GM12878 (cell line): Measurements from ENCODE around the gene LCOR. TPM values are rescaled to one million over a fixed set of nuclear protein-coding genes. Genes with fewer than 3 reads are reported as not detected.

Experiments used
- ASH2L ChIP-seq: fragments of 300-600, 200-600 bp; sonication (generic); IDR thresholded peaks from 2 replicates; pipeline ENCODE4 v1.6.1; 2017; ENCODE audit warnings: low read depth, mild to moderate bottlenecking, borderline replicate concordance
- ATF3 ChIP-seq: IDR thresholded peaks from 2 replicates; pipeline ENCODE4 v1.6.1; 2011; ENCODE audit warnings: low read depth, mild to moderate bottlenecking, low read length, moderate library complexity, borderline replicate concordance; ENCODE audit errors: extremely low read depth
- DPF2 ChIP-seq: fragments of 450-650 bp; IDR thresholded peaks from 2 replicates; pipeline ENCODE4 v1.6.1; 2017; ENCODE audit warnings: mild to moderate bottlenecking
- ELK1 ChIP-seq: IDR thresholded peaks from 2 replicates; pipeline ENCODE4 v1.6.1; 2012; ENCODE audit warnings: low read depth, low read length, improper control_type of control experiment
- ETV6 ChIP-seq, 2 experiments: fragments of 450-650 bp in 1 of 2; IDR thresholded peaks in 1 of 2; conservative IDR thresholded peaks in 1 of 2; 2 replicates each; pipeline ENCODE4 v1.6.1; 2014; ENCODE audit warnings: antibody characterized with exemption in 1 of 2, borderline replicate concordance in 1 of 2, low read depth in 1 of 2, mild to moderate bottlenecking in 1 of 2, moderate library complexity in 1 of 2
- FOXK2 ChIP-seq: fragments of 450-650 bp; IDR thresholded peaks from 2 replicates; pipeline ENCODE4 v1.6.1; 2017; ENCODE audit warnings: mild to moderate bottlenecking, moderate library complexity
- IKZF2 ChIP-seq, 2 experiments: fragments of 450-650 bp; IDR thresholded peaks; 2 replicates each; pipeline ENCODE4 v1.6.1; 2017; ENCODE audit warnings: mild to moderate bottlenecking in 2 of 2, moderate library complexity in 2 of 2
- LARP7 ChIP-seq: fragments of 450-650 bp; IDR thresholded peaks from 2 replicates; pipeline ENCODE4 v1.6.1; 2017; ENCODE audit warnings: mild to moderate bottlenecking
- MEF2B ChIP-seq: fragments of 450-650 bp; IDR thresholded peaks from 2 replicates; pipeline ENCODE4 v1.6.1; 2018; ENCODE audit warnings: mild to moderate bottlenecking, moderate library complexity; ENCODE audit not compliant: partially characterized antibody, poor library complexity, severe bottlenecking
- NFYA ChIP-seq: IDR thresholded peaks from 2 replicates; pipeline ENCODE4 v1.6.1; 2011; ENCODE audit warnings: low read depth, mild to moderate bottlenecking, low read length, improper control_type of control experiment, borderline replicate concordance
- NR2C2 ChIP-seq: IDR thresholded peaks from 2 replicates; pipeline ENCODE4 v1.6.1; 2011; ENCODE audit warnings: borderline replicate concordance, low read depth; ENCODE audit not compliant: control insufficient read depth, insufficient read length
- PAX5 ChIP-seq: IDR thresholded peaks from 2 replicates; pipeline ENCODE4 v1.6.1; 2011; ENCODE audit warnings: low read depth, low read length, borderline replicate concordance
- RBBP5 ChIP-seq: fragments of 200-600 bp; sonication (generic); conservative IDR thresholded peaks from 2 replicates; pipeline ENCODE4 v1.6.1; 2016
- SKIL ChIP-seq: fragments of 450-650 bp; IDR thresholded peaks from 2 replicates; pipeline ENCODE4 v1.6.1; 2017; ENCODE audit warnings: mild to moderate bottlenecking, low read depth, inconsistent platforms; ENCODE audit not compliant: poor library complexity, severe bottlenecking
- SMAD5 ChIP-seq: IDR thresholded peaks from 2 replicates; pipeline ENCODE4 v1.6.1; 2016; ENCODE audit warnings: antibody characterized with exemption, low read depth
- STAT1 ChIP-seq: fragments of 450-650 bp; conservative IDR thresholded peaks from 2 replicates; pipeline ENCODE4 v1.6.1; 2014; ENCODE audit warnings: antibody characterized with exemption, mild to moderate bottlenecking
- STAT3 ChIP-seq: IDR thresholded peaks from 2 replicates; pipeline ENCODE4 v1.6.1; 2011; ENCODE audit warnings: low read depth, low read length, improper control_type of control experiment
- ZBTB33 ChIP-seq: fragments of 450-650 bp; IDR thresholded peaks from 2 replicates; pipeline ENCODE4 v1.6.1; 2017; ENCODE audit warnings: mild to moderate bottlenecking
- ZNF24 ChIP-seq: fragments of 450-650 bp; IDR thresholded peaks from 2 replicates; pipeline ENCODE4 v1.6.1; 2017; ENCODE audit warnings: antibody characterized with exemption, mild to moderate bottlenecking
- ZNF687 ChIP-seq: fragments of 450-650 bp; IDR thresholded peaks from 2 replicates; pipeline ENCODE4 v1.6.1; 2017; ENCODE audit warnings: mild to moderate bottlenecking, moderate library complexity
- polyA plus RNA-seq, 11 experiments: library from polyadenylated mRNA; depleted of rRNA in 4 of 11; unstranded in 6 of 11; stranded (reverse) in 5 of 11; fragments of >200 nt; fragmentation: Nextera tagmentation in 4 of 11; fragmentation: Illumina TruSeq in 1 of 11; extraction: Ambion mirVana in 4 of 11; extraction: Trizol in 1 of 11; gene quantifications; 1 replicate in 1 of 11; 2 replicates in 10 of 11; pipeline versions ENCODE4 v1.2.1 to v1.2.3, GENCODE V29; 2011 to 2016; ENCODE audit warnings: inconsistent platforms in 2 of 11, missing spikeins in 2 of 11, low read depth in 1 of 11
- total RNA-seq, 4 experiments: library from RNA; depleted of rRNA in 3 of 4; stranded (reverse); fragments of >200 nt in 3 of 4; fragmentation: Illumina TruSeq in 1 of 4; extraction: Trizol in 1 of 4; gene quantifications; 2 replicates each; pipeline versions ENCODE4 v1.2.1 to v1.2.3, GENCODE V29; 2013 to 2021

Gene LCOR
- total and polyA plus RNA-seq, 10 of the 15 experiments (the other 5 are each of a cell fraction or from before 2014, with no cell fraction given), result 1.6 to 22.0 (median 13.2) TPM

GRCh38 chr10:97037365-97038361 is 205.6 kb downstream of the LCOR start (continued):
- TF ChIP-seq ASH2L, result no peak
- TF ChIP-seq PAX5, result no peak
- TF ChIP-seq ELK1, result no peak
- TF ChIP-seq NFYA, result no peak
- no peak for TF ChIP-seq SMAD5
- no peak for TF ChIP-seq STAT1
- no peak for TF ChIP-seq FOXK2
- TF ChIP-seq STAT3, result no peak
- no peak for TF ChIP-seq MEF2B
- TF ChIP-seq ZBTB33, result no peak
- TF ChIP-seq NR2C2, result no peak
- TF ChIP-seq ATF3, result no peak
- no peak for TF ChIP-seq ZNF687
- TF ChIP-seq DPF2, result no peak
- TF ChIP-seq IKZF2 (IDR thresholded peaks at IDR 0.05), result peak; percentile 32 to 50; a peak in 1 of 4 replicates
- no peak for TF ChIP-seq ETV6 (conservative IDR thresholded peaks at IDR 0.05 in 1 of 2, IDR thresholded peaks at IDR 0.05 in 1 of 2; ENCODE audit: borderline replicate concordance in 1 of 2, low read depth in 1 of 2)
- TF ChIP-seq ZNF24, result no peak
- TF ChIP-seq SKIL, result no peak
- TF ChIP-seq RBBP5, result no peak
- no peak for TF ChIP-seq LARP7
